SK-N-SH (cell line): ENCODE measurements around the gene DCDC1. TPM values are rescaled to one million over a fixed set of nuclear protein-coding genes. Genes with fewer than 3 reads are reported as not detected.

Source experiments
- CTCF ChIA-PET: fragments of 300-600, 350-600 bp; formaldehyde crosslinking; extraction: SDS; loops from one replicate; lab custom pipeline; 2021; lab: Yijun Ruan, JAX
- POLR2A ChIA-PET: fragments of 350-600 bp; sonication (Branson Sonifier 250); formaldehyde crosslinking; extraction: SDS; loops from one replicate; lab custom pipeline; 2020; ENCODE audit warnings: antibody characterized with exemption, inconsistent platforms; lab: Yijun Ruan, JAX
- DNase-seq: peaks from one replicate; pipeline ENCODE4 v3.0.0; 2012
- H2AFZ ChIP-seq: fragments of 200-600 bp; sonication (generic); 2 replicates; pipeline ENCODE4 v1.8.1; 2016; ENCODE audit warnings: antibody characterized with exemption, mild to moderate bottlenecking, low read depth
- H3F3A ChIP-seq: fragments of 200-600 bp; sonication (generic); replicated peaks from 2 replicates; pipeline ENCODE3; 2016; ENCODE audit warnings: antibody characterized with exemption, mild to moderate bottlenecking; ENCODE audit not compliant: insufficient read depth
- H3K27ac ChIP-seq, 2 experiments: fragments of 200-500 bp in 1 of 2; fragments of 200-600 bp in 1 of 2; sonication (Bioruptor generic) in 1 of 2; sonication (generic), shearing (Covaris generic) in 1 of 2; 2 replicates each; pipeline versions ENCODE4 v1.5.1 to v1.6.1; 2014 to 2016; ENCODE audit warnings: low read depth in 2 of 2, inconsistent platforms in 1 of 2, low read length in 1 of 2, mild to moderate bottlenecking in 1 of 2, mixed read lengths in 1 of 2
- H3K27me3 ChIP-seq: fragments of 200-600 bp; sonication (generic), shearing (Covaris generic); 2 replicates; pipeline ENCODE4 v1.6.1; 2016; ENCODE audit warnings: mixed run types; ENCODE audit not compliant: insufficient read depth
- H3K36me3 ChIP-seq, 2 experiments: fragments of 200-500 bp in 1 of 2; fragments of 200-600 bp in 1 of 2; sonication (Bioruptor generic) in 1 of 2; sonication (generic) in 1 of 2; replicated peaks in 1 of 2; 2 replicates each; pipeline versions ENCODE3 to v1.5.1; 2014 to 2016; ENCODE audit warnings: low read length in 1 of 2, mild to moderate bottlenecking in 1 of 2; ENCODE audit not compliant: insufficient read depth in 2 of 2, control insufficient read depth in 1 of 2
- H3K4me1 ChIP-seq, 2 experiments: fragments of 200-500 bp in 1 of 2; fragments of 200-600 bp in 1 of 2; sonication (Bioruptor generic) in 1 of 2; sonication (generic), shearing (Covaris generic) in 1 of 2; 2 replicates each; pipeline versions ENCODE4 v1.5.1 to v1.6.1; 2014 to 2016; ENCODE audit warnings: low read depth in 1 of 2, low read length in 1 of 2, mixed run types in 1 of 2; ENCODE audit not compliant: insufficient read depth in 2 of 2, control insufficient read depth in 1 of 2
- H3K4me2 ChIP-seq: fragments of 200-600 bp; sonication (generic), shearing (Covaris generic); 2 replicates; pipeline ENCODE4 v1.6.1; 2017; ENCODE audit warnings: mixed run types
- H3K4me3 ChIP-seq, 2 experiments: fragments of 200-500 bp in 1 of 2; fragments of 200-600 bp in 1 of 2; sonication (Bioruptor generic) in 1 of 2; sonication (generic), shearing (Covaris generic) in 1 of 2; 2 replicates each; pipeline versions ENCODE4 v1.5.1 to v1.8.1; 2014 to 2016; ENCODE audit warnings: low read depth in 2 of 2, inconsistent platforms in 1 of 2, low read length in 1 of 2, mild to moderate bottlenecking in 1 of 2, mixed read lengths in 1 of 2, moderate library complexity in 1 of 2
- H3K79me2 ChIP-seq: fragments of 200-600 bp; sonication (generic); 2 replicates; pipeline ENCODE4 v1.8.1; 2017; ENCODE audit warnings: mild to moderate bottlenecking; ENCODE audit not compliant: insufficient read depth
- H3K9ac ChIP-seq: fragments of 200-600 bp; sonication (generic); 2 replicates; pipeline ENCODE4 v1.6.1; 2017; ENCODE audit warnings: mixed run types
- H3K9me2 ChIP-seq: fragments of 200-600 bp; sonication (generic); 2 replicates; pipeline ENCODE4 v1.6.1; 2017; ENCODE audit warnings: mixed run types
- H3K9me3 ChIP-seq: fragments of 200-600 bp; sonication (generic); 2 replicates; pipeline ENCODE4 v1.6.1; 2017; ENCODE audit warnings: mixed run types, mild to moderate bottlenecking, moderate library complexity
- H4K20me1 ChIP-seq: fragments of 200-600 bp; sonication (generic); 2 replicates; pipeline ENCODE4 v1.6.1; 2017; ENCODE audit warnings: mild to moderate bottlenecking, mixed run types; ENCODE audit not compliant: insufficient read depth
- CTCF ChIP-seq: fragments of 200-600 bp; sonication (generic); IDR thresholded peaks from 2 replicates; pipeline ENCODE4 v1.6.1; 2017; ENCODE audit warnings: antibody characterized with exemption, mild to moderate bottlenecking, moderate library complexity
- ELF1 ChIP-seq: IDR thresholded peaks from 2 replicates; pipeline ENCODE4 v1.4.0; 2012
- EP300 ChIP-seq, 2 experiments: IDR thresholded peaks; 2 replicates each; pipeline versions ENCODE4 v1.4.0 to v1.6.1; 2012; ENCODE audit warnings: borderline replicate concordance in 1 of 2, low read depth in 1 of 2, low read length in 1 of 2
- FOSL2 ChIP-seq: IDR thresholded peaks from 2 replicates; pipeline ENCODE4 v1.4.0; 2012; ENCODE audit warnings: low read depth, mild to moderate bottlenecking, moderate library complexity, borderline replicate concordance
- FOXJ3 ChIP-seq: sonication (generic); formaldehyde crosslinking; IDR thresholded peaks from 2 replicates; pipeline ENCODE4 v1.5.1; 2020; ENCODE audit warnings: mild to moderate bottlenecking, missing genetic modification reagents
- GABPA ChIP-seq: IDR thresholded peaks from 2 replicates; pipeline ENCODE4 v1.4.0; 2012; ENCODE audit warnings: low read depth, mild to moderate bottlenecking
- GATA2 ChIP-seq: sonication (generic); formaldehyde crosslinking; IDR thresholded peaks from 2 replicates; pipeline ENCODE4 v1.5.0; 2020; ENCODE audit warnings: mild to moderate bottlenecking, missing genetic modification reagents
- NRF1 ChIP-seq: IDR thresholded peaks from 2 replicates; pipeline ENCODE4 v1.6.1; 2012; ENCODE audit warnings: low read depth, mild to moderate bottlenecking, low read length
- PBX3 ChIP-seq: IDR thresholded peaks from 2 replicates; pipeline ENCODE4; 2012
- POLR2AphosphoS5 ChIP-seq: IDR thresholded peaks from 2 replicates; pipeline ENCODE4 v1.6.1; 2012; ENCODE audit warnings: low read depth, low read length
- REST ChIP-seq: IDR thresholded peaks from 2 replicates; pipeline ENCODE4 v1.6.1; 2012; ENCODE audit warnings: mild to moderate bottlenecking, low read depth, low read length, moderate library complexity
- RFX5 ChIP-seq: IDR thresholded peaks from 2 replicates; pipeline ENCODE4 v1.6.1; 2012; ENCODE audit warnings: mild to moderate bottlenecking, improper control_type of control experiment, low read length
- SIN3A ChIP-seq: IDR thresholded peaks from 2 replicates; pipeline ENCODE4 v1.6.1; 2012; ENCODE audit warnings: low read depth, mild to moderate bottlenecking, low read length, moderate library complexity, borderline replicate concordance
- USF2 ChIP-seq: fragments of 150-350 bp; IDR thresholded peaks from 2 replicates; pipeline ENCODE4 v1.6.1; 2017; ENCODE audit warnings: antibody characterized with exemption, low read length, low read depth, borderline replicate concordance
- YY1 ChIP-seq: IDR thresholded peaks from 2 replicates; pipeline ENCODE4 v1.4.0; 2012; ENCODE audit warnings: low read depth, mild to moderate bottlenecking
- ZBTB33 ChIP-seq: IDR thresholded peaks from 2 replicates; pipeline ENCODE4 v1.4.0; 2012; ENCODE audit warnings: low read depth, borderline replicate concordance
- WGBS: methylation state at CpG from one replicate; pipeline ENCODE4 v1.1.6; 2017; ENCODE audit warnings: low lambda C conversion rate; 5-methylcytosine and 5-hydroxymethylcytosine counted together
- polyA plus RNA-seq, 3 experiments: library from polyadenylated mRNA; depleted of rRNA; stranded (reverse); fragments of >200 nt; gene quantifications; 2 replicates each; pipeline ENCODE4 v1.2.3, GENCODE V29; 2012

DCDC1 gene
- polyA plus RNA-seq, 1 of the 3 experiments (the other 2 are of a cell fraction) = 0.12 TPM

GRCh38 chr11:31419138-31419537, 49.6 kb upstream of the DCDC1 start (continued):
- TF ChIP-seq FOSL2 = no peak
- TF ChIP-seq REST = no peak
- no peak for TF ChIP-seq CTCF
- no peak for TF ChIP-seq POLR2AphosphoS5
- TF ChIP-seq, all 33 proteins: peak for 0

GRCh38 chr11:31417816-31418215, 48.3 kb upstream of the DCDC1 start:
- WGBS = 93% methylated on average over 2 of the region's 2 CpGs
- no peaks in the 10 kb centered on the region for H3K9me2 ChIP-seq
- no peak overlapping the region for H2AFZ ChIP-seq
- H3K9ac ChIP-seq = no peak overlapping the region
- no peak overlapping the region for H3K27ac ChIP-seq
- H4K20me1 ChIP-seq = no peaks in the 10 kb centered on the region
- H3K4me1 ChIP-seq = no peaks in the 10 kb centered on the region; a peak in 1 of 4 replicates
- DNase-seq = no peak
- H3K27me3 ChIP-seq = no peaks in the 10 kb centered on the region
- POLR2A ChIA-PET = no interaction called here
- no peaks in the 10 kb centered on the region for H3K36me3 ChIP-seq
- CTCF ChIA-PET = interaction anchor here (0.7 kb wide), 1 partner anchor 224 kb away, joined by 3 read pairs; no protein-coding TSS in a partner anchor
- H3K79me2 ChIP-seq = no peaks in the 10 kb centered on the region
- no peaks in the 10 kb centered on the region for H3F3A ChIP-seq
- H3K4me3 ChIP-seq = no peak overlapping the region
- no peaks in the 10 kb centered on the region for H3K9me3 ChIP-seq
- no peak overlapping the region for H3K4me2 ChIP-seq
- no peak for TF ChIP-seq NRF1
- no peak for TF ChIP-seq REST
- no peak for TF ChIP-seq FOSL2
- TF ChIP-seq GABPA = no peak
- no peak for TF ChIP-seq GATA2 (CRISPR knock-in tag)
- no peak for TF ChIP-seq YY1
- no peak for TF ChIP-seq PBX3
- TF ChIP-seq ZBTB33 = no peak
- no peak for TF ChIP-seq USF2
- TF ChIP-seq EP300 (IDR thresholded peaks at IDR 0.05; ENCODE audit: borderline replicate concordance in 1 of 2, low read depth in 1 of 2, low read length in 1 of 2) = no peak
- no peak for TF ChIP-seq ELF1
- no peak for TF ChIP-seq FOXJ3 (CRISPR knock-in tag)
- no peak for TF ChIP-seq RFX5
- no peak for TF ChIP-seq SIN3A
